Kidney capillary endothelial cell (primary cell): ENCODE measurements around the gene NR6A1.

ENCODE experiments used
- DNase-seq: peaks from one replicate; pipeline ENCODE4 v3.0.0-alpha.2; 2018; ENCODE audit warnings: low spot score

The NR6A1 gene

DNA sequence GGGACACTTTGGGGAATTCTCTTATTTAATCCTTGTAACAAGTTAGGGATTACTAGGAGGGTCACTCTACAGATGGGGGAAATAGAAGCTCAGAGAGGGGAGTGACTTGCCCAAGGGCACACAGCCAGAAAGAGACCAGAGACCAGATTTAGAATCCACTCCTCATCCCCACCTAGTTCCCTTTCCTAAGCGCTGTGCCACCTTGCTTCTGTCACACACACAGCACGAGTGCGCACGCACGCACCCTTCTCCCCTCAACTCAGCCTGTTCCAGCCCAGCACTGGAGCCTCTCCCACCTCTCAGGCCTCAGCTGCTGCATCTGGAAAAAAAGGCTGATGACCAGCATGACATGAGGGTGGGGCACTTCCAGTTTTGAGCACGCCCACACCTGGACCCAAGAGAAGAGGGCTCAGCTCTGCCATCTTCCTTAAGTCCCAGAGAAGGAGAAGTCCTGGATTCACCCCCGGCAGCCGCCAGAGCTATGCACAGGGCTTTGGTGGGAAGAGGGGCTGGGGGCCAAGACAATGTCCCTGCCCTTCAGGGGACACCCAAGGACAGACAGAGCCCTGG is 282.4 kb downstream of the NR6A1 start:
- DNase-seq: no peak

DNA sequence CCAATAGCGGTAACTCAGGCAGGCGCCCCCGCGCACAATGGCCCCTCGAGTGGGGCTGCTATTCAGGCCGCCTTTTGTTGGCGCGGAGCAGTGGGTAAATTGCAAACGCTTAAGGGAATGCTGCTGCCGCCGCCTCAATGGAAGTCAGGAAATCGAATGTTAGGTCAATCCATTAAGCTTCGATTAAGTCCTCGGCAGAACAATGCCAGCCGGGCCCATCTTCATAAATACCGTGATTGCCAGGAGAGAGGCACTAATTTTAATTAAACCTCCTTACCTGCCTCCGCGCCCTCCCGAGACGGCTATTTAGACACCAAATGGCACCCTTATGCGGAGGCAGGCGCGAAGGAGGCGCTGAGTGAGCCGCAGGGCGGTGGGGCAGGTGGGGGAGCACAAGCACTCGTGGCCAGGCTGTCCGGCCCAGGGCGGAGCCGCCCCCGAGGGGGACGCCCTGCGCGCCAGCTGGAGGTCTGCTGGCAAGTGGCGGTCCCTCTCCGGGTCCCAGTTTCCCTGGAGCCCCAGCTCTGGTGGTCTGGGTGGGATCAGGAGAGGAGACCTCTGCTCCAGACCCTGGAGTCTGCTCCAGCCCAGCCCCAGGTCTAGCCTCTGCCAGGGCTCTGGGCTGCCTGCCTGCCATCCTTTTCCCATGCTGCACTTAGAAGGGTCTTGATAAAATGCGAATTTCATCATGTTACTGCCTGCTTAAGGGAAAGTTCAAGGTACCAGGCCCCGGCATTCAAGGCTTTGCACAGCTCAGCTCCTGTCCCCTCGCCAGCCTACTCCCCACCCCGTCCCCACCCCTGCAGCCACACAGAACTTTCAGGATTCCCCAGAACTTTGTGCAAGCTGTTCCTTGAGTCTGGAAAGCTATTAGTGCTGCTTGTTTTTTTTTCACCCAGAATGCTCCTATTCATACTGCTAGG is 283.6 kb downstream of the NR6A1 start:
- no peak for DNase-seq

DNA sequence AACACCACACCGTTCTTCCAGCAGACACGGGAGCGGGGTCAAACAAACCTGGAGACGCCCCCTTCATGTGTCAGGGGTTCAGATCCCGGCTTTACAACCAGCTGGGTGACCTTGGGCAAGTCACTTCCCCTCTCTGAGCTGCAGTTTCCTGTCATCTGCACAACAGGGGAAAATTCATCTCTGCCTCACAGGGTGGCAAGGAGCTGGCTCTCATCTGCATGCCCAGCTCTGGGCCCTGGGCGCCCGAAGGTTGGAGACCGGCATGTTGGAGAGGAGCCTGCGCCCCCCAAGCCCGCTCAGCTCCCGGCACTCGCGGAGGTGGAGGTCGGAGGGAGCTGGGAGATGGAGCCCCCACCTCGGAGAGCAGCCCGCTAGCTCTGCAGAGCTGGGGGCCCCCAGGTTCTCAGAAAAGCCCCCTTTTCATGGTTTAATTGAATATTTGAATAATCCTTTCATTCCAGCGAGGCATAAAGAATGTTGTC is 284.3 kb downstream of the NR6A1 start:
- DNase-seq: no peak

DNA sequence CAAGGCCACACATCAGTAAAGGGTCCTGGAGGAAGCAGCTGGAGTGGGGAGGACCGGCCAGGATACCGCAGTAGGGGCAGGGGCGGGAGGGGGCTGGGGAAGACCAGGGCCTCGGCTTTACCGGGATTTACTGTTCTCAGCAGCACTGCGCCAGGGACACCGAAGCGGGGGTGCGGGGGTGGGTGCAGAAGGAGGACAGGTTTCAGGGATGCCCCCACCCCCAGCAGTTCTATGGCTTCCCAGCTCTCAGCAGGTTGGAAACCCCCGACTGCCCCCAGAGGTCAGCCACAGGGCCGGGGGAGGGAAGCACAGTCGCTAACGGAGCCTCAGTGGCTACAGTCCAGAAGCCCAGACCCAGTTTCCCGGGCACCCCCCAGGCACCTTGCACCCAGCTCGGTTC is 285.2 kb downstream of the NR6A1 start:
- DNase-seq: no peak

DNA sequence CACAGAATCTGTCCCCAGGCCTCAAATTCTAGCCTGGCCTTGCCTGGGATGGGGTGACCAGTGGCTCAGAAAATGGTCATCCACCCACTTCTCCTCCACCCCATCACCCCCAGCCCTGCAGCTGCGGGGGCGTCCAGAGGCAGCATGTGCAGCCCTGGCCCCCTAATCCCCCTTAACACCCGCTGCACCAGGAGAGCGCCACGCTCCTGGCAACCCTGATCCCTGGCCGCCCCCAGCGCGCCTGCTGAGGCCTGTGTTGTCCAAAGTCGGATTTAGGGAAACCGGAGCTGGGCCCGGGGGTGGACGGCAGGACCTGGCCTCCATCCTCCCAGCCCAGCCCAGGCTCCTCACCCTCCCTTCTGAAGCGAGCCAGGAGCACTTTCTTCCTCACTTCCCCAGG is 285.9 kb downstream of the NR6A1 start:
- no peak for DNase-seq

DNA sequence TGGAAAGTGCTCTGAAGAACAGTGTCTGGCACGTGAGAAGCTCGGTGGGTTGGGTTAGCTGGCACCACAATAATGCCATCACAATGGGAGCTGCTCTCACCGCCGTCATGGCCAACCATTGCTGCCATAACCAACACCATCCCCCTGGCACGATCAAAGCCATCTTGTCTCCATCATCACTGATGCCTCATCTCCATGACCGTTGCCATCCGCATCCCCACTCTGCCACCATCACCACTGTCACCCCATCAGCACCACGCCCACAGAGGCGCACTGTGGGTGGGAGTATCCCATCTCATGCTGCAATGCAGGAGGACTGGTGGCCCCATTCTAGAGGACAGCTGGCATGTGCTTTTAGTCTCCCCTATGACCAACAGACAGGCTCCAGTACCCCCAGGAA is 287.6 kb downstream of the NR6A1 start:
- no peak for DNase-seq

DNA sequence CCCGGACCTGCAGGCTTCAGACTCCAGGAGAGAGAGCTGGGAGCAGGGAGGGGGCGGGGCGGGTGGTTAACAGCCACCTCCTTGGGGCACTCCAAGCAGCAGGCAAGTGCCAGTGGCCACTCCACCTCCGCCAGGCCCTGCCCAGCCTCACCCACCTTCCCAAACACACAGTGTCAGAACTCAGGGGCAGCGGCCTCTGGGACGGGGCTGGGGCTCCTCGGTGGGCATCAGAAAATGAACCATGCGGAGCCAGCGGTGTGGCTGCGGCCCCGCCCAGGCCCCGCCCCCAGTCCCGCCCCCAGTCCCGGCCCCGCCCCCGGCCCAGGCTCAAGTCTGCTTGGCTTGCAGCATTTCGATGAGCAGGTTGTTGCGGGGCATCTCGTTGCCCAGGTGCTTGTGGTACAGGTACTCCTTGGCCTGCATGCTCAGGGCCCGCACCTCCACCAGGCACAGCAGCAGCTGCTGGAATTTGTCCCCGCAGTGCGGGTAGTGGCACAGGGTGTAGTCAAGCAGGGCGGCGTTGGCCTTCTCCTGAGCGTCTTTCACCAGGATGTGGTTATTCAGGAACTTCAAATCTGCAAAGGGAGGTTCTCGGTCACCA is 288.6 kb downstream of the NR6A1 start:
- no peak for DNase-seq

DNA sequence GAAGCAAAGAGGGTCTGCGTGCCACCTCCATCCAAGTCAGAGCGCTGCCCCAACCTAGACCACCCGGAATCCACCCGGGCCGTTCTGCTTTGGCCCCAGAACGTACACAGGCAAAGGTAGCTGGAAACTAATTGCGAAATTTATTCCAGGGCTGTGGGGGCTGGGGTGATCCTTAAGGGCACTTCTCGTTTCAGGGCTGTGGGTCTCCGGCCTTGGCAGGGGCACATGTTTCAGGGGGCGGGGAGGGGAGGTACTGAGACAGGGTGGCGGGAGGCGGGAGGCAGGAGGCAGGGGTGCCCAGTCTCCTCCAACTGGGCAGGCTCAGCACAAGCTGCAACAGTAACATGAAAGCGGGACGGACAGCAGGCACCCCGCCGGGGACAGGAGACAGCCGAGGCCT is 290.0 kb downstream of the NR6A1 start:
- DNase-seq: no peak

DNA sequence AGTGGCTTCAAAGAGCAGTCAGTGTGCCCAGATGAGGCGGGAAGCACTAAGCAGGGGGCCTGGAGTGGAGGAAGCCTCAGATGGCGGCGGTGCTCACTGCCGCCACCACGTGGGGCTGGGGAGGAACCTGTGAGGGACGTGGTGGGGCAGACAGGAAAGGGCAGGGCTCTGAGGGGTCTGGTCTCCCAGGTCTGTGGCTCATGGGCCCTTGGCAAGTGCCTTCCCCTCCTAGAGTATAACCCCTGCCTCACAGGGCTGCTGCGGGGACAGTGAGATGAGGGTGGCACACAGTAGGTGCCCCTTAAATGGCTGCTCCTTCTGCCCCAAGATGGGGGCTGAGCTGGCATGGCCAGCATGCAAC is 290.5 kb downstream of the NR6A1 start:
- peak; percentile 28 for DNase-seq

DNA sequence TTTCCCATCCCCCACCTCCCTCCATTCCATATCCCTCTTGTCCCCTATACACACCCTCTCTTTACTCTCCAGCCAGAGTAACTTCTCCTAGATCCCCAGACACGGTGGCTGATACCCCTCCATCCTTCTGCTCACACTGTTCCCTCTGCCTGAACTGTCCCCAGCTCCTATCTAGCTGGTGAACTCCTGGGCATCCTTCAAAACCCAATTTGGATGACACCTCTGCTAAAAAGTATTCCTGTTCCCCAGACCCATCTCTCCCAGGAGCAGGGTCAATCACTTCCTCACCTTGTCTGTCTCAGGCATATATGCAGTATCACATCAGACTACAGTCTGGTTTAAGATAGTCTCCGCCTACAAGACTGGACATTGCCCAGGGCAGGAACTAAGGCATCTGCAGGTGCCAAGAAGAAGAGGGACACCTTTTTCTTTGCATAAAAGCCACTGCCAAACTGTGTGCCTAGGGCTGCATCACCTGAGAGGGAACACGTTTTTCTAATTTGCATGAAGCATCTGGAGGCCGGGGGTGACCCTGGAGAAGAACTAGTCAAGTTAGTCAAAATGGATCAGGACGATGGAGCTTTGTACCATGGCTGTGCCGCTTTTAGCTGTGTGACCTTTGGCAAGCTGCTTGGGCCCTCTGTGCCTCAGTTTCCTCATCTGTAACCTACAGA is 291.0 kb downstream of the NR6A1 start:
- no peak for DNase-seq

DNA sequence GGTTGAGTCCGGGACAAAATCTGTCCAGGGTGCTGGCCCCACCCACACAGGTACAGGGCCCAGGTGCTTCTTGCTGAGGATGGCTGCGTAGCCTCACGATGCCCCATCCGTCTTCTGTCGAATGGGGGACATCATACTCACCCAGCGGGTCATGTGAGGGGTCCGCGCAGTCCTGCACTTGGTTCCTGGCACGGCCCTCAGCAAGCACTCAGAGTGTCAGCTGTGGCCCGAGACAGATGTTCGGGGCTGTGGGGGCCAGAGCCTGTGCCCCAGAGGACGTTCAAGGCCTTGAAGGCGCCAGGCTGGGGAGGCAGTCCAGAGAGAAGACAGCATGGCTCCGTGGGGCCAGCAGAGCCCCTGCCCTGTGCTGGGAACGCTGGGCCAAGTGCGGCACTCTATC is 291.7 kb downstream of the NR6A1 start:
- DNase-seq: no peak

DNA sequence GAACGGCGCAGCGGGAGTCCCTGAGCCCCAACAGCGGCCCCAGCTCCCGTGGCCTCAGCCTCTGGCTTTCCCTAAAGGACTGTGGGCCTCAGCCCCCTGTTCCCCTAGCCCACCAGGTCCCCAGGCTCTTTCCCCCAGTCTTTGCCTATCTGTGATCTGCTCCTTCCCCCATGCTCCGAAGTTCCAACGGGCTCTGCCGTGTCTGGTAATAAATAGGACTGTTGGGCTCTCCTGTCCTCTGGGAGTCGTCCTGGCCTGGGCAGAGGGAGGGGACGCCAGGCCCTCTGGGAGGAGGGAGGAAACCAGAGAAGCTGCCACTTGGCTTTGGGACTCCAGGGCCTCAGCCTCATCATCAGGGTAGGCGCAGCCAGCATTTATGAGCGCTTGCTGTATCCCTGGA is 292.8 kb downstream of the NR6A1 start:
- no peak for DNase-seq

DNA sequence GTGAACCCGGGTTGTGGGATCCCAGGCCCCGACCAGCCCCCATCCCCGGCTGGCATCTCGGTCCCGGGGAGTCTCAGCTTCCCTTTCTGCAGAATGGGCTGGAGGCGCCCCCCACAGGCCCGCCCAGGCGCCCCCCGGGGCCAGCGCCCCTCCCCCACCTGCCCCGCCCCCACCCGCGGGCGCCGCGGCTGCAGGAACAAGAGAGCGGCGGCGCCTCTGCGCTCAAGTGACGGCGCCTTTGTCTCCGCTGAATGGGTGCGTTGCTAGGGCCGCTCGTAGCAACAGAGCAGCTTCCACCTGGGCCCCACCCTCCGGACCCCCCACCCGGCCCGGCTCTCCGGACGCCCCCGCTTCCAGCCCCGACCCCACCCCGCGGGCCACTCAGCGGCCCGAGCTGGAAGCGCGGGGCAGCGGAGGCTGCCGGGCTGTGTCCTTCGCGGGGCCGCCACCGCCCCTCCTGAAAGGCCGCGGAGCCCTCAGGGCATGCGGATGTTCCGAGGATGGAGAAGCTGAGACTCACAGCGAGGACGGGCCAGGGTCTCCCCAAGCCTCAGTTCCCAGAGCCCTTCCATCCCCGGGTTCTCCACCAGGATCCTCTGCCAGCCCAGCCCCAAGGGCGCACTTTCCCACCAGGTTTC is 293.3 kb downstream of the NR6A1 start:
- no peak for DNase-seq

DNA sequence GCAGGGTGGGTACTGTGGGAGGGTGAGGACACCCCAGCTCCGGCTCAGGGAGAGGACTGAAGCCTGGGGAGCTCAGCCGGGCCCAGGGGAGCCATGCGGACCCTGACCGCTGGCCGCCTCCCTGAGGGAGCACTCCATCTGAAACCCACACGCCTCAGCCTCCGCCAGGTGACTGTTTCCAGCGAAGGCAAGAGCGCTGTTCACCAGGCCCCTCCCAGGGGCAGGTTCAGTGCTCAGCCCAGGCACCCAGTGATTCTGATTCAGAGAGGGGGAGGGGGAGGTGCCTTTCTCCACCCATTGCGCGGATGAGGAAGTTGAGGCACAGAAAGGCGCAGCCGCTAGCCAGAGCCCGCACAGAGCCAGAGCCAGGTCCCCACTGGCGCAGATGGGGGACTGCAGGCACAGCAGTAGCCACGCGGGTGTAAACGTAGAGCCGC is 293.9 kb downstream of the NR6A1 start:
- DNase-seq: no peak

DNA sequence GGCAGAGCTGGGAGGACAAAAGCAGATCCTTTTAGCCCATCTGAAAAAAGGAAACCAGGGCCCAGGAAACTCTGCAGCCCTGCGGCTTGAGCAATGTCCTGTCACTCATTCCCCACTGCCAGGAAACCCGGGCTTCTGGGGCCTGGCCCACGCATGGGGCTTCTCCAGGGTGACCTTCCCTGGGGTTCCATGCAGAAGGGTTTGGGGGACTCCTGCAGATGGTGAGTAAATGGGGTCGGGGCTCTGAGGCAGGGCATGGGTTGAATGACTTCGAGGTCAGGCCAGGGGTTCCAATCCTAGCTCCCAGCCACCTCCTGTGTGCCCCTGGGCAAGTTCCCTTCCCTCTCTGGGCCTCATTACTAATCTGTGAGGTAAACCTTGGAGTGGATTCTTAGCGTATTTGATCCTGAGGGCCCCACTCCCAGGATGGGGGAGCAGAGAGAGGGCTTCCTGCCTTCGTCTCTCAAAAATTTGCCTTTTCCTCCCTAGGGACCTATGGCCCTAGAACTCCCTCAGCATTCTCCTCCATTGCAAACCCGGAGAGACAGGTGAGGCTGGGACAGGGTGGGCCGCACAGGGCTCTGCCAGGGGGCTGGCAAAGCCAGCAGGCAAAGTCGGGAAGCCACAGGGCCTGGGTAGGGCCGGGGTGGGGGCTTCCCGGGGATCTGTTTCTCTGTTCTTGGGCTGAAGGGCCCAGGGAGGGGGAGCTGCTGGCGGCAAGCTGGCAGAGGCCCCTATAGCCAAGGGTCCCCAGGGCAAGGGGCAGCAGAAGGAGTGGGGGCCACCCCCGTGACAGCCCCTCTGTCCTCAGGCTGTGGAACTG is 295.0 kb downstream of the NR6A1 start:
- no peak for DNase-seq

DNA sequence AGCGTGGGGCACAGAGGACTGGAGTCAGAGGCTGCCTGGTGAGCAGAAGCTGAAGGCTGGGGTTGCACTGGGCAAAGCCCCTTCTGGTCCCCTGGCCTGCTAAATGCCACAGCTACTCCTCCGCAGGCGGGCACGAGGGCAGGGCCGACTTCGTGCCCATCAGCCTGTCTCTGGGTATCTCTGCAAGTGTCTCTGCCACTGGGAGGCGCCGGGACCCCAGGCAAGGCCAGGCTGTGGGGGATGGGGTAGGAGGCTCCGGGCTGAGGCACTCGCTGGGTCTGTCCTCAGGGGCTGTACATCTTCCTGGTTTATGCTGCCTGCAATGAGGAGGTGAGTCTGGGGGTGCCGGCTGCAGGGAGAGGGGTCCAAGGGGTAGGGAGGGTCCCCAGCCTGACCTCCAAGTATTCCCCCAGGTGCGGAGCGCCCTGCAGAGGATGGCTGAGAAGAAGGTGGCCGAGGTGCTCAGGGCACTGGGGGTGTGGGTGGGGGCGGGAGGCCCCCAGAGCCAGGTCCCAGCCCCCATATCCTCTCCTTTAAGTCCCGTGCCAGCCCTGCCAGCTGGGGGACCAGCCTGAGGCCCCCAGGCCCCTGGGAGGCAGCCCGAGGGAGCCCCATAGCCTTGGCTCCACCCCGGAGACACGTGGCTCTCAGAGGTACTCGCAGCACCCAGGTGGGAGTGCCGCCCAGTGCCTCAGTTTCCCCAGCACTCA is 295.8 kb downstream of the NR6A1 start:
- DNase-seq: no peak

DNA sequence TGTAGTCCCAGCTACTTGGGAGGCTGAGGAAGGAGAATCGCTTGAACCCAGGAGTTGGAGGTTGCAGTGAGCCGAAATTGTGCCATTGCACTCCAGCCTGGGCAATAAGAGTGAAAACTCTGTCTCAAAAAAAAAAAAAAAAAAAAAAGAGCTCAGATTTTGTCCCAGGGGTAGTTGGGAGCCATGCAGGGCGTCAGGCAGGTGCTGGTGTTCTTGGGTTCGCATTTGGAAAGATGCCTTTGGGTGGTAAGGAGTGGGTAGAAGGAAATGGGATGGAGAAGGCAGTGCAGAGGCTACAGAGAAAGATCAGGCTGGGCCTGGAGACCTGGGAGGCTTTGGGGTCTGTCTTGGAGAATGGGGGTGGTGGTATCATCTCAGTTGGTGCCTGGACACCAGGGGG is 297.0 kb downstream of the NR6A1 start:
- no peak for DNase-seq

DNA sequence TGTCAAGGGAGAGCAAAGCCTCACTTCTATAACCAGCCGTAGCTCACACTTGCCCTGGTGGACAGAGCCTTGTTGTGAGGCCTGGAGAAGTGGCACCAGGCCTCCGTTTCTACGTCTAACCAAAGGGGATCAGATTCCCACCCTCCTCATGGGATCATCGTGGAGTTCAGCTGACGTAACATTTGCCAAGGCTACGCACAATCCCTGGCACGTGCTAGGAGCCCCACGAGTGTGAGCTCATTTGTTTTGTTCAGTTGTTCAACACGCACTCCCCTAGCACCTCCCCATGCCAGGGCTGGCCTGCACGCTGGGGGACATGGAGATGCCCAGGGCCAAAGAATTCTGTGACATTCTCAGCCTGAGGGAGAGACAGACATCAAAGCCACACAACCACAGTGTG is 297.8 kb downstream of the NR6A1 start:
- no peak for DNase-seq

DNA sequence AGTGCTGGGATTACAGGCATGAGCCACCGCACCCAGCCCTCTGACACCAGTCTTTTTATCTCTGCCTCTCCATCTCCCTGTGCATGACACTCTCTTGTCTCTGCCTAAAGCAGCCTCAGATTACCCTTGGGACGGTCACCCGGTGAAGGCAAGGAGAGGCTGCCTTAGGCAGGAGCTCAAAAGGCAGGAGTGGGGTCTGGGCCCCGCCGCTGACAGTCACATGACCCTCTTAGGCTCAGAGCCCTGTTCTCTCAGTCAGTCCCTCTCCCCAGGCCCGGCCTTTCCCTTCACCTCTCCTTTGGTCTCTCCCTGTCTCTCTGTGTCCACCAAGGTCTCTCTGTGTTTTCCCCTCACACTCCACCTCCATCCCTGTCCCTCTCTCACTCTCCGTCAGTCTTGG is 298.3 kb downstream of the NR6A1 start:
- no peak for DNase-seq

DNA sequence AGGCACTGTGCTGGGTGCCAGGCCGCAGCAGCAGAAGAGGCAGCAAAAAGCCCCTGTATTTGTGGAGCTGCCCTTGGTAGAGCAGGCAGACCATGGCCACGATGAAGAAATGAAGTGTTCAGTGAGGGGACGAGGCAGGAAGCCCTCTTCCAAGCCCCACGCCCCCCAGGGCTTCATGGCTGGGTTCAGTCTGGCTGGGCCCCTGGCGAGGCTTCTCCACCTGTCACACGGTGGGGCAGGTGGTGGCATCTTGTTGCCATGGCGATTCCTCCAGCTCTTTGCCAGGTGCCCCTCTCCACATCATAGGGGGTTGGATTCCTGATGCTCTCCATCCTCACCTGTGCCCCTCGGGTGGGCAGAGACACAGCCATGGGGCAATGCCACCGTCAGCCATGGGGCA is 299.4 kb downstream of the NR6A1 start:
- DNase-seq: no peak

DNA sequence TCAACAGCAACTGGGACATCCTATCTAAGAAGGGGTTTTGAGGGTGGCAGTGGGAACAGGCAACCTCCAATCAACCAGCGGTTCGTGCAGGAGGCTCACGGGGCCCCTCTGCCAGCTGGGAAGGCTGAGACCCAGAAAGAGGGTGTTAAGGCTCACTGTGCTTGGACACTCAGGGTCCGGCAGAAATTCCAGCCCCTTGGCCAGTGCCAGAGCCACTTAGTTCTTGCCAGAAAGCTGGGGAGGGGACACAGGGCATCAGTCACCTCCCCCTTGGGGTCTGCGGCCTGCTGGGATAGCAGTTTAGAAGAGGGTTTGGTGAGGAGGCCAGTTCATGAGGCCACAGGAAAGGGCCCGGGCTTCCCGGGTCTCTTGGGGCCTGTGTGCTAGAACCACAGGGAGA is 300.4 kb downstream of the NR6A1 start:
- DNase-seq: no peak
